ENCODE results near the gene OTULIN. TPM values are rescaled to one million over a fixed set of nuclear protein-coding genes. Genes with fewer than 3 reads are reported as not detected.

The OTULIN gene
- total and polyA plus RNA-seq, 2 of the 13 experiments (the other 11 are each of a cell fraction or from before 2014, with no cell fraction given), result 7.0 to 34.8 TPM

DNA sequence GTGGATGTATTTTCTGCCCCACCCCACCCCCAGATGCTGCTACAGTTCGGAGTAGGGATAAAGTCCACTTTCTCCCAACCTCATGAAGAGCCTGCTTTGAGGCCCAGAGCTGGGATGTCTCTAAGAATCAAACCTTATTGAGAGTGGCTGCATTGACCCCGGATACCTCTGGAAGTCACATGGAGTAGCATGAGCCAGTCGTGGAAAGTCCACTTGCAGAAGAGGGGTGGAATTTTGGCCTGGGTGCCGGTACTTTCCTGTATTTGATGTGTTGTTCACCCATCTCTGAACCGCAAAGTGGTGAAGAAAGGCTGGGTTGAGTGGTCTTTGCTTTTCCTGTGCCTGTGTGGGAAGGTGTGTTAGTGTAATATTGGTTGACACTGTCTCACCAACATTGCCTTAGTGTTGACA lies 3.7 kb downstream of the OTULIN start (continued):
- TF ChIP-seq SPEN (CRISPR knock-in tag; IDR thresholded peaks at IDR 0.05; ENCODE audit: low read depth), result no peak
- no peak for TF ChIP-seq MTF2 (CRISPR knock-in tag; IDR thresholded peaks at IDR 0.05; ENCODE audit: borderline replicate concordance)
- TF ChIP-seq, protein P1, sequence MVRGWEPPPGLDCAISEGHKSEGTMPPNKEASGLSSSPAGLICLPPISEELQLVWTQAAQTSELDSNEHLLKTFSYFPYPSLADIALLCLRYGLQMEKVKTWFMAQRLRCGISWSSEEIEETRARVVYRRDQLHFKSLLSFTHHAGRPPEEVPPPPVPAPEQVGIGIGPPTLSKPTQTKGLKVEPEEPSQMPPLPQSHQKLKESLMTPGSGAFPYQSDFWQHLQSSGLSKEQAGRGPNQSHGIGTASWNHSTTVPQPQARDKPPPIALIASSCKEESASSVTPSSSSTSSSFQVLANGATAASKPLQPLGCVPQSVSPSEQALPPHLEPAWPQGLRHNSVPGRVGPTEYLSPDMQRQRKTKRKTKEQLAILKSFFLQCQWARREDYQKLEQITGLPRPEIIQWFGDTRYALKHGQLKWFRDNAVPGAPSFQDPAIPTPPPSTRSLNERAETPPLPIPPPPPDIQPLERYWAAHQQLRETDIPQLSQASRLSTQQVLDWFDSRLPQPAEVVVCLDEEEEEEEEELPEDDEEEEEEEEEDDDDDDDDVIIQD (CRISPR knock-in tag; IDR thresholded peaks at IDR 0.05; ENCODE audit: low read depth), result no peak
- no peak for TF ChIP-seq ZNF556 (CRISPR knock-in tag; IDR thresholded peaks at IDR 0.05; ENCODE audit: borderline replicate concordance)
- TF ChIP-seq, protein P2, sequence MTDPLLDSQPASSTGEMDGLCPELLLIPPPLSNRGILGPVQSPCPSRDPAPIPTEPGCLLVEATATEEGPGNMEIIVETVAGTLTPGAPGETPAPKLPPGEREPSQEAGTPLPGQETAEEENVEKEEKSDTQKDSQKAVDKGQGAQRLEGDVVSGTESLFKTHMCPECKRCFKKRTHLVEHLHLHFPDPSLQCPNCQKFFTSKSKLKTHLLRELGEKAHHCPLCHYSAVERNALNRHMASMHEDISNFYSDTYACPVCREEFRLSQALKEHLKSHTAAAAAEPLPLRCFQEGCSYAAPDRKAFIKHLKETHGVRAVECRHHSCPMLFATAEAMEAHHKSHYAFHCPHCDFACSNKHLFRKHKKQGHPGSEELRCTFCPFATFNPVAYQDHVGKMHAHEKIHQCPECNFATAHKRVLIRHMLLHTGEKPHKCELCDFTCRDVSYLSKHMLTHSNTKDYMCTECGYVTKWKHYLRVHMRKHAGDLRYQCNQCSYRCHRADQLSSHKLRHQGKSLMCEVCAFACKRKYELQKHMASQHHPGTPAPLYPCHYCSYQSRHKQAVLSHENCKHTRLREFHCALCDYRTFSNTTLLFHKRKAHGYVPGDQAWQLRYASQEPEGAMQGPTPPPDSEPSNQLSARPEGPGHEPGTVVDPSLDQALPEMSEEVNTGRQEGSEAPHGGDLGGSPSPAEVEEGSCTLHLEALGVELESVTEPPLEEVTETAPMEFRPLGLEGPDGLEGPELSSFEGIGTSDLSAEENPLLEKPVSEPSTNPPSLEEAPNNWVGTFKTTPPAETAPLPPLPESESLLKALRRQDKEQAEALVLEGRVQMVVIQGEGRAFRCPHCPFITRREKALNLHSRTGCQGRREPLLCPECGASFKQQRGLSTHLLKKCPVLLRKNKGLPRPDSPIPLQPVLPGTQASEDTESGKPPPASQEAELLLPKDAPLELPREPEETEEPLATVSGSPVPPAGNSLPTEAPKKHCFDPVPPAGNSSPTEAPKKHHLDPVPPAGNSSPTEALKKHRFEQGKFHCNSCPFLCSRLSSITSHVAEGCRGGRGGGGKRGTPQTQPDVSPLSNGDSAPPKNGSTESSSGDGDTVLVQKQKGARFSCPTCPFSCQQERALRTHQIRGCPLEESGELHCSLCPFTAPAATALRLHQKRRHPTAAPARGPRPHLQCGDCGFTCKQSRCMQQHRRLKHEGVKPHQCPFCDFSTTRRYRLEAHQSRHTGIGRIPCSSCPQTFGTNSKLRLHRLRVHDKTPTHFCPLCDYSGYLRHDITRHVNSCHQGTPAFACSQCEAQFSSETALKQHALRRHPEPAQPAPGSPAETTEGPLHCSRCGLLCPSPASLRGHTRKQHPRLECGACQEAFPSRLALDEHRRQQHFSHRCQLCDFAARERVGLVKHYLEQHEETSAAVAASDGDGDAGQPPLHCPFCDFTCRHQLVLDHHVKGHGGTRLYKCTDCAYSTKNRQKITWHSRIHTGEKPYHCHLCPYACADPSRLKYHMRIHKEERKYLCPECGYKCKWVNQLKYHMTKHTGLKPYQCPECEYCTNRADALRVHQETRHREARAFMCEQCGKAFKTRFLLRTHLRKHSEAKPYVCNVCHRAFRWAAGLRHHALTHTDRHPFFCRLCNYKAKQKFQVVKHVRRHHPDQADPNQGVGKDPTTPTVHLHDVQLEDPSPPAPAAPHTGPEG (CRISPR knock-in tag; IDR thresholded peaks at IDR 0.05), result no peak
- TF ChIP-seq ZBTB38 (CRISPR knock-in tag; IDR thresholded peaks at IDR 0.05), result no peak
- TF ChIP-seq, protein P3, sequence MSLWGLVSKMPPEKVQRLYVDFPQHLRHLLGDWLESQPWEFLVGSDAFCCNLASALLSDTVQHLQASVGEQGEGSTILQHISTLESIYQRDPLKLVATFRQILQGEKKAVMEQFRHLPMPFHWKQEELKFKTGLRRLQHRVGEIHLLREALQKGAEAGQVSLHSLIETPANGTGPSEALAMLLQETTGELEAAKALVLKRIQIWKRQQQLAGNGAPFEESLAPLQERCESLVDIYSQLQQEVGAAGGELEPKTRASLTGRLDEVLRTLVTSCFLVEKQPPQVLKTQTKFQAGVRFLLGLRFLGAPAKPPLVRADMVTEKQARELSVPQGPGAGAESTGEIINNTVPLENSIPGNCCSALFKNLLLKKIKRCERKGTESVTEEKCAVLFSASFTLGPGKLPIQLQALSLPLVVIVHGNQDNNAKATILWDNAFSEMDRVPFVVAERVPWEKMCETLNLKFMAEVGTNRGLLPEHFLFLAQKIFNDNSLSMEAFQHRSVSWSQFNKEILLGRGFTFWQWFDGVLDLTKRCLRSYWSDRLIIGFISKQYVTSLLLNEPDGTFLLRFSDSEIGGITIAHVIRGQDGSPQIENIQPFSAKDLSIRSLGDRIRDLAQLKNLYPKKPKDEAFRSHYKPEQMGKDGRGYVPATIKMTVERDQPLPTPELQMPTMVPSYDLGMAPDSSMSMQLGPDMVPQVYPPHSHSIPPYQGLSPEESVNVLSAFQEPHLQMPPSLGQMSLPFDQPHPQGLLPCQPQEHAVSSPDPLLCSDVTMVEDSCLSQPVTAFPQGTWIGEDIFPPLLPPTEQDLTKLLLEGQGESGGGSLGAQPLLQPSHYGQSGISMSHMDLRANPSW (CRISPR knock-in tag; IDR thresholded peaks at IDR 0.05; ENCODE audit: borderline replicate concordance), result no peak
- no peak for TF ChIP-seq ZNF75D (CRISPR knock-in tag; IDR thresholded peaks at IDR 0.05; ENCODE audit: borderline replicate concordance)
- no peak for TF ChIP-seq ZNF484 (CRISPR knock-in tag; IDR thresholded peaks at IDR 0.05; ENCODE audit: borderline replicate concordance, low read depth)
- no peak for TF ChIP-seq KLF13 (CRISPR knock-in tag; IDR thresholded peaks at IDR 0.05)
- TF ChIP-seq NFYC (CRISPR knock-in tag; IDR thresholded peaks at IDR 0.05), result no peak
- TF ChIP-seq MAFK (conservative IDR thresholded peaks at IDR 0.05 in 1 of 2, IDR thresholded peaks at IDR 0.05 in 1 of 2; ENCODE audit: low read length in 2 of 2), result no peak
- TF ChIP-seq FOXP1 (IDR thresholded peaks at IDR 0.05), result no peak
- no peak for TF ChIP-seq FOXP1 (CRISPR knock-in tag; IDR thresholded peaks at IDR 0.05)

Data from HepG2 (cell line).